PC-3 (cell line): Measurements from ENCODE around the gene TEP1. TPM values are rescaled to one million over a fixed set of nuclear protein-coding genes. Genes with fewer than 3 reads are reported as not detected.

Experiments
- ATAC-seq: fragments of 200-7000 bp; cut with Tn5 transposase; 2 replicates; pipeline ENCODE4 v1.9.1; 2020; ENCODE audit warnings: mild to moderate bottlenecking, moderate library complexity
- BruUV-seq: library from RNA; stranded (reverse); fragments of 400-500 nt; replicated peaks from 2 replicates; lab custom pipeline; 2021; lab: Mats Ljungman, UMichigan
- CTCF ChIA-PET: fragments of 300-600 bp; sonication (Branson Sonifier 250); formaldehyde crosslinking; loops from one replicate; lab custom pipeline; 2022; ENCODE audit warnings: antibody characterized with exemption; lab: Charles Lee
- POLR2A ChIA-PET: fragments of 300-600 bp; sonication (Branson Sonifier 250); formaldehyde crosslinking; loops from one replicate; lab custom pipeline; 2022; ENCODE audit warnings: antibody characterized with exemption; ENCODE audit not compliant: unreplicated experiment; lab: Charles Lee
- DNase-seq: peaks from one replicate; pipeline ENCODE4 v3.0.0-alpha.2; 2015
- H2AFZ ChIP-seq: fragments of 300-600 bp; sonication (generic); 2 replicates; pipeline ENCODE4 v1.6.0; 2016; ENCODE audit warnings: antibody characterized with exemption, low read length
- H3F3A ChIP-seq: fragments of 300-600 bp; sonication (generic); one replicate; pipeline ENCODE4 v1.6.0; 2017; ENCODE audit warnings: antibody characterized with exemption, low read length, control low read depth, mild to moderate bottlenecking; ENCODE audit not compliant: unreplicated experiment
- H3K27ac ChIP-seq: fragments of 300-600 bp; sonication (generic); 2 replicates; pipeline ENCODE4 v1.5.1; 2016; ENCODE audit warnings: mild to moderate bottlenecking, low read length
- H3K27me3 ChIP-seq: fragments of 300-600 bp; sonication (generic); 2 replicates; pipeline ENCODE4 v1.6.1; 2016; ENCODE audit warnings: low read length, mixed read lengths
- H3K36me3 ChIP-seq: fragments of 300-600 bp; sonication (generic); 2 replicates; pipeline ENCODE4 v1.6.1; 2016; ENCODE audit warnings: low read depth, mixed run types, low read length, mixed read lengths
- H3K4me1 ChIP-seq: fragments of 300-600 bp; sonication (generic); 2 replicates; pipeline ENCODE4 v1.5.1; 2016; ENCODE audit warnings: low read length; ENCODE audit not compliant: insufficient read depth
- H3K4me2 ChIP-seq: fragments of 300-600 bp; sonication (generic); 2 replicates; pipeline ENCODE4 v1.6.0; 2016; ENCODE audit warnings: low read length
- H3K4me3 ChIP-seq: fragments of 300-600 bp; sonication (generic); 2 replicates; pipeline ENCODE4 v1.5.1; 2016; ENCODE audit warnings: mild to moderate bottlenecking, low read length, mixed read lengths
- H3K79me2 ChIP-seq: fragments of 300-600 bp; sonication (generic); 2 replicates; pipeline ENCODE4 v1.6.1; 2017; ENCODE audit warnings: low read length, mixed read lengths
- H3K9ac ChIP-seq: fragments of 300-600 bp; sonication (generic); 2 replicates; pipeline ENCODE4 v1.6.0; 2016; ENCODE audit warnings: mild to moderate bottlenecking, low read length
- H3K9me2 ChIP-seq: fragments of 300-600 bp; sonication (generic); replicated peaks from 2 replicates; pipeline ENCODE4 v1.6.1; 2016; ENCODE audit warnings: mixed run types, low read length, mixed read lengths
- H3K9me3 ChIP-seq: fragments of 300-600 bp; sonication (generic); 2 replicates; pipeline ENCODE4 v1.6.1; 2016; ENCODE audit warnings: low read length, mixed read lengths
- H4K20me1 ChIP-seq: fragments of 300-600 bp; sonication (generic); 2 replicates; pipeline ENCODE4 v1.6.1; 2016; ENCODE audit warnings: low read length, mixed read lengths
- CTCF ChIP-seq: fragments of 300-600 bp; sonication (generic); conservative IDR thresholded peaks from 2 replicates; pipeline ENCODE4 v1.5.1; 2017; ENCODE audit warnings: antibody characterized with exemption, low read depth, mild to moderate bottlenecking, low read length
- EZH2 ChIP-seq: fragments of 300-600 bp; sonication (generic); IDR thresholded peaks from one replicate; pipeline ENCODE4 v1.6.1; 2017; ENCODE audit warnings: antibody characterized with exemption, mild to moderate bottlenecking, low read length; ENCODE audit not compliant: unreplicated experiment
- EZH2phosphoT487 ChIP-seq: fragments of 300-600 bp; sonication (generic); IDR thresholded peaks from 2 replicates; pipeline ENCODE4 v1.6.1; 2018; ENCODE audit warnings: mild to moderate bottlenecking, antibody characterized with exemption, low read length, borderline replicate concordance
- intact Hi-C: fragments of 100-400 bp; cut with micrococcal nuclease; formaldehyde crosslinking; loops from 2 replicates; pipeline ENCODE4 v1.9.0; 2023
- total RNA-seq: library from RNA; depleted of rRNA; stranded (reverse); fragments of >200 nt; gene quantifications from 2 replicates; pipeline ENCODE4 v1.2.3, GENCODE V29; 2014

TEP1 gene
- total RNA-seq, 1 experiment from 2014 or later, result 8.9 TPM

GRCh38 chr14:20424851-20425250 lies 11.6 kb upstream of the TEP1 start:
- Histone ChIP-seq H3K9me2 (no peaks in the 10 kb centered on the region), H3F3A (no peaks in the 10 kb centered on the region), H3K4me3 (no peak overlapping the region), H3K9ac (no peak overlapping the region), H3K4me2 (no peak overlapping the region), H3K27me3 (no peaks in the 10 kb centered on the region), H3K36me3 (no peaks in the 10 kb centered on the region), H2AFZ (no peak overlapping the region), H3K9me3 (no peaks in the 10 kb centered on the region), H3K79me2 (no peaks in the 10 kb centered on the region), H4K20me1 (no peaks in the 10 kb centered on the region), H3K27ac (no peak overlapping the region), H3K4me1 (peaks cover 5% of the 10 kb centered on the region; the same call in 1 of the 2 replicates)
- ATAC-seq, result no peak
- ChIA-PET CTCF (no interaction called here), POLR2A (no interaction called here)
- DNase-seq, result no peak
- TF ChIP-seq CTCF, result no peak
- no peak for TF ChIP-seq EZH2phosphoT487
- TF ChIP-seq EZH2, result no peak
- intact Hi-C loops, result no loop called here
- BruUV-seq, result no TSS peak

- no peaks in the 10 kb centered on the region for H3K36me3 ChIP-seq
- no TSS peak for BruUV-seq
- TF ChIP-seq EZH2phosphoT487 (no peak), CTCF (no peak), EZH2 (no peak)
- H3K79me2 ChIP-seq, result no peaks in the 10 kb centered on the region
- H3F3A ChIP-seq, result peaks cover 3% of the 10 kb centered on the region
- ATAC-seq (no peak), DNase-seq (no peak)
- no peak overlapping the region for H2AFZ ChIP-seq
- H3K4me2 ChIP-seq, result no peak overlapping the region
- H3K9me2 ChIP-seq, result no peaks in the 10 kb centered on the region
- no peaks in the 10 kb centered on the region for H3K27me3 ChIP-seq
- H3K4me1 ChIP-seq, result peaks cover 15% of the 10 kb centered on the region
- CTCF ChIA-PET, result no interaction called here
- no peaks in the 10 kb centered on the region for H3K9me3 ChIP-seq
- H3K27ac ChIP-seq, result no peak overlapping the region
- no peak overlapping the region for H3K9ac ChIP-seq
- H4K20me1 ChIP-seq, result no peaks in the 10 kb centered on the region
- H3K4me3 ChIP-seq, result no peak overlapping the region
- POLR2A ChIA-PET, result interaction anchor here (0.6 kb wide), 1 partner anchor 40 kb away, joined by 6 read pairs; no protein-coding TSS in a partner anchor
- intact Hi-C loops, result no loop called here
These were observed 9.6 kb upstream of the TEP1 start for GRCh38 chr14:20422886-20423285.

GRCh38 chr14:20421267-20421666 lies 8.0 kb upstream of the TEP1 start:
- CTCF ChIA-PET, result no interaction called here
- Histone ChIP-seq H3K27me3 (no peaks in the 10 kb centered on the region), H3K4me3 (no peak overlapping the region), H3K9ac (no peak overlapping the region), H3F3A (peaks cover 3% of the 10 kb centered on the region), H2AFZ (no peak overlapping the region), H3K9me2 (no peaks in the 10 kb centered on the region), H3K4me1 (peaks cover 23% of the 10 kb centered on the region), H3K79me2 (no peaks in the 10 kb centered on the region), H4K20me1 (no peaks in the 10 kb centered on the region), H3K36me3 (no peaks in the 10 kb centered on the region), H3K27ac (no peak overlapping the region), H3K9me3 (no peaks in the 10 kb centered on the region), H3K4me2 (no peak overlapping the region)
- TF ChIP-seq CTCF (no peak), EZH2 (no peak), EZH2phosphoT487 (no peak)
- no TSS peak for BruUV-seq
- DNase-seq, result no peak
- POLR2A ChIA-PET, result no interaction called here
- ATAC-seq, result no peak
- intact Hi-C loops, result no loop called here
